CD14-positive monocyte (primary cell): ENCODE data around the gene FRMD3. TPM values are rescaled to one million over a fixed set of nuclear protein-coding genes. Genes with fewer than 3 reads are reported as not detected.

Source experiments
- DNase-seq, 3 donors: peaks; one replicate each; pipeline ENCODE4 v3.0.0-alpha.2; 2011 to 2022
- H2AFZ ChIP-seq: 2 replicates; pipeline ENCODE4 v1.6.0; 2012; ENCODE audit warnings: mild to moderate bottlenecking, low read depth, low read length, inconsistent platforms; ENCODE audit not compliant: insufficient read depth, poor library complexity, severe bottlenecking
- H3K27ac ChIP-seq, 2 donors: 1 replicate in 1 of 2; 2 replicates in 1 of 2; pipeline ENCODE4 v1.5.1; 2012 to 2013; ENCODE audit warnings: low read length in 2 of 2, control low read depth in 1 of 2, inconsistent platforms in 1 of 2, low read depth in 1 of 2, mild to moderate bottlenecking in 1 of 2
- H3K27me3 ChIP-seq, 2 donors: one replicate each; pipeline versions ENCODE4 v1.6.0 to v1.6.1; 2011 to 2013; ENCODE audit warnings: low read length in 2 of 2; ENCODE audit not compliant: control insufficient read depth in 2 of 2, insufficient read depth in 2 of 2
- H3K36me3 ChIP-seq, 2 donors: replicated peaks in 1 of 2; 1 replicate in 1 of 2; 2 replicates in 1 of 2; pipeline versions ENCODE4 v1.5.1 to v1.6.1; 2012 to 2013; ENCODE audit warnings: low read length in 2 of 2, control low read depth in 1 of 2, inconsistent platforms in 1 of 2, mild to moderate bottlenecking in 1 of 2; ENCODE audit not compliant: insufficient read depth in 2 of 2, control insufficient read depth in 1 of 2
- H3K4me1 ChIP-seq, 2 donors: 1 replicate in 1 of 2; 2 replicates in 1 of 2; pipeline versions ENCODE4 v1.5.1 to v1.6.1; 2012 to 2013; ENCODE audit warnings: low read length in 2 of 2, control low read depth in 1 of 2, inconsistent platforms in 1 of 2, mild to moderate bottlenecking in 1 of 2, moderate library complexity in 1 of 2; ENCODE audit not compliant: insufficient read depth in 2 of 2, control insufficient read depth in 1 of 2
- H3K4me2 ChIP-seq: replicated peaks from 2 replicates; pipeline ENCODE3; 2012; ENCODE audit warnings: low read length, moderate library complexity, mild to moderate bottlenecking; ENCODE audit not compliant: poor library complexity, severe bottlenecking; ENCODE audit errors: extremely low read depth
- H3K4me3 ChIP-seq, 3 experiments: fragments of 200-600 bp in 1 of 3; sonication (generic) in 1 of 3; replicated peaks in 1 of 3; 1 replicate in 2 of 3; 2 replicates in 1 of 3; pipeline ENCODE4 v1.5.1; 2011 to 2013; ENCODE audit warnings: low read length in 3 of 3, mild to moderate bottlenecking in 3 of 3, control low read depth in 2 of 3, low read depth in 2 of 3, inconsistent platforms in 1 of 3, moderate library complexity in 1 of 3
- H3K79me2 ChIP-seq: 2 replicates; pipeline ENCODE4 v1.6.0; 2012; ENCODE audit warnings: mild to moderate bottlenecking, control low read depth, inconsistent platforms, low read length, moderate library complexity; ENCODE audit not compliant: insufficient read depth
- H3K9ac ChIP-seq: 2 replicates; pipeline ENCODE4 v1.6.0; 2017; ENCODE audit warnings: low read length, mild to moderate bottlenecking; ENCODE audit not compliant: insufficient read depth, poor library complexity, severe bottlenecking
- H3K9me3 ChIP-seq, 2 donors: replicated peaks in 1 of 2; 1 replicate in 1 of 2; 2 replicates in 1 of 2; pipeline versions ENCODE4 v1.5.1 to v1.6.1; 2012 to 2013; ENCODE audit warnings: low read length in 2 of 2, control low read depth in 1 of 2; ENCODE audit not compliant: control insufficient read depth in 1 of 2, insufficient read depth in 1 of 2
- H4K20me1 ChIP-seq: 2 replicates; pipeline ENCODE4 v1.6.0; 2012; ENCODE audit warnings: mild to moderate bottlenecking, low read length, control low read depth, moderate library complexity; ENCODE audit not compliant: insufficient read depth
- H3K27ac Mint-ChIP-seq, 7 donors: one replicate each; pipeline ENCODE4 v1.8.0; 2020; ENCODE audit warnings: mild to moderate bottlenecking in 7 of 7, mixed read lengths in 7 of 7, moderate library complexity in 6 of 7, inconsistent platforms in 2 of 7
- H3K27me3 Mint-ChIP-seq, 3 donors: one replicate each; pipeline ENCODE4 v1.8.0; 2021 to 2022; ENCODE audit warnings: low read depth in 3 of 3, mild to moderate bottlenecking in 3 of 3, mixed read lengths in 3 of 3, moderate library complexity in 3 of 3, inconsistent platforms in 1 of 3
- H3K36me3 Mint-ChIP-seq, 2 donors: one replicate each; pipeline ENCODE4 v1.8.0; 2020; ENCODE audit warnings: mixed read lengths in 2 of 2, inconsistent platforms in 1 of 2, mild to moderate bottlenecking in 1 of 2
- H3K4me1 Mint-ChIP-seq: one replicate; pipeline ENCODE4 v1.8.0; 2020; ENCODE audit warnings: mild to moderate bottlenecking, mixed read lengths
- H3K4me3 Mint-ChIP-seq, 2 donors: one replicate each; pipeline ENCODE4 v1.8.0; 2020; ENCODE audit warnings: mild to moderate bottlenecking in 2 of 2, mixed read lengths in 2 of 2, moderate library complexity in 1 of 2
- H3K9me3 Mint-ChIP-seq, 7 donors: one replicate each; pipeline ENCODE4 v1.8.0; 2020 to 2022; ENCODE audit warnings: mixed read lengths in 7 of 7, mild to moderate bottlenecking in 6 of 7, moderate library complexity in 6 of 7, inconsistent platforms in 2 of 7
- WGBS: methylation state at CpG from one replicate; pipeline ENCODE4 v1.1.5; 2013; ENCODE audit warnings: missing lambda C conversion rate; ENCODE audit not compliant: insufficient coverage; 5-methylcytosine and 5-hydroxymethylcytosine counted together
- intact Hi-C, 2 donors: fragments of 100-400 bp; cut with micrococcal nuclease; formaldehyde crosslinking; loops; one replicate each; pipeline versions ENCODE4 v1.15.0 to v1.15.1; 2023
- polyA plus RNA-seq, 3 donors: library from polyadenylated mRNA; depleted of rRNA in 1 of 3; unstranded in 2 of 3; stranded (reverse) in 1 of 3; fragments of 300-500 nt in 2 of 3; fragments of >200 nt in 1 of 3; fragmentation: Illumina TruSeq in 2 of 3; gene quantifications; 1 replicate in 2 of 3; 2 replicates in 1 of 3; pipeline ENCODE4 v1.2.3, GENCODE V29; 2012 to 2021
- small RNA-seq: library from RNA; depleted of rRNA; stranded (forward); fragments of <200 nt; gene quantifications from one replicate; pipeline ENCODE3, GENCODE V24; 2012; ENCODE audit warnings: low read depth; ENCODE audit not compliant: insufficient read length
- TF ChIP-seq, protein P1 (sequence below): fragments of 200-600 bp; IDR thresholded peaks from one replicate; pipeline ENCODE4 v1.8.0; 2022; ENCODE audit warnings: antibody characterized with exemption, mild to moderate bottlenecking

The FRMD3 gene
- polyA plus RNA-seq, 3 donors, result 2.8 to 9.8 (median 4.2) TPM

DNA sequence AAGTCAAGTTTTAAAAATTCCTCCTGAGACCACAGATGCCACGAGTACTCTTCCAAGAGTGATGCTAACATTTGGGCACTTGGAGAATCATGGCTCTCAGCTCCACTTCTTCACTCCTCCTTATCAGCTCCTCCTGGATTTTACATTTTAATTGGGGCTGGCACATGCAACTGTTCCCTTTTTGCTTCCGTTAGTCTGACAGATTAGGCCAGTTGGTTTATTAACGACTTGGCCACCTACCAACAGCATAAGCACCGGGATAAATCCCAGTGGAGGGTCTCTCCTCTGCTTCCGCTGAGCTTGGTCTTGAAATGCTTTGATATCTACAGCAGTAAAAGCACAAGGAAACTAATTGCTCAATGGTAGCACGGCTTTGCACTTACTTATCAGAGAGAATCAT, 340.6 kb downstream of the FRMD3 start:
- Mint-ChIP-seq H3K9me3 (peaks cover 0 to 5% (median 0%) of the 10 kb centered on the region in 7 donors), H3K36me3 (no peaks in the 10 kb centered on the region), H3K4me3 (no peak overlapping the region), H3K4me1 (no peaks in the 10 kb centered on the region), H3K27ac (no peak overlapping the region), H3K27me3 (peaks cover 3 to 11% (median 6%) of the 10 kb centered on the region in 3 donors)
- Histone ChIP-seq H3K4me2 (no peak overlapping the region), H3K27ac (no peak overlapping the region), H3K36me3 (no peaks in the 10 kb centered on the region), H3K4me1 (no peaks in the 10 kb centered on the region), H3K79me2 (no peaks in the 10 kb centered on the region), H2AFZ (no peak overlapping the region), H3K9me3 (no peaks in the 10 kb centered on the region), H3K9ac (no peak overlapping the region), H4K20me1 (no peaks in the 10 kb centered on the region), H3K4me3 (no peak overlapping the region), H3K27me3 (no peaks in the 10 kb centered on the region)
- DNase-seq, result no peak
- intact Hi-C loops, result no loop called here
- WGBS, result no CpG with 5 or more reads among the region's 6 CpGs
- TF ChIP-seq, protein P1, sequence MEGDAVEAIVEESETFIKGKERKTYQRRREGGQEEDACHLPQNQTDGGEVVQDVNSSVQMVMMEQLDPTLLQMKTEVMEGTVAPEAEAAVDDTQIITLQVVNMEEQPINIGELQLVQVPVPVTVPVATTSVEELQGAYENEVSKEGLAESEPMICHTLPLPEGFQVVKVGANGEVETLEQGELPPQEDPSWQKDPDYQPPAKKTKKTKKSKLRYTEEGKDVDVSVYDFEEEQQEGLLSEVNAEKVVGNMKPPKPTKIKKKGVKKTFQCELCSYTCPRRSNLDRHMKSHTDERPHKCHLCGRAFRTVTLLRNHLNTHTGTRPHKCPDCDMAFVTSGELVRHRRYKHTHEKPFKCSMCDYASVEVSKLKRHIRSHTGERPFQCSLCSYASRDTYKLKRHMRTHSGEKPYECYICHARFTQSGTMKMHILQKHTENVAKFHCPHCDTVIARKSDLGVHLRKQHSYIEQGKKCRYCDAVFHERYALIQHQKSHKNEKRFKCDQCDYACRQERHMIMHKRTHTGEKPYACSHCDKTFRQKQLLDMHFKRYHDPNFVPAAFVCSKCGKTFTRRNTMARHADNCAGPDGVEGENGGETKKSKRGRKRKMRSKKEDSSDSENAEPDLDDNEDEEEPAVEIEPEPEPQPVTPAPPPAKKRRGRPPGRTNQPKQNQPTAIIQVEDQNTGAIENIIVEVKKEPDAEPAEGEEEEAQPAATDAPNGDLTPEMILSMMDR, result no peak

- WGBS, result 73% methylated on average over 1 of the region's 2 CpGs
- Histone ChIP-seq H3K4me2 (no peak overlapping the region), H3K9ac (no peak overlapping the region), H2AFZ (no peak overlapping the region), H3K4me1 (no peaks in the 10 kb centered on the region), H3K27me3 (no peaks in the 10 kb centered on the region), H3K79me2 (no peaks in the 10 kb centered on the region), H3K4me3 (no peak overlapping the region), H3K9me3 (no peaks in the 10 kb centered on the region), H4K20me1 (no peaks in the 10 kb centered on the region), H3K27ac (no peak overlapping the region), H3K36me3 (no peaks in the 10 kb centered on the region)
- no peak overlapping the region for H3K27ac Mint-ChIP-seq
- H3K27me3 Mint-ChIP-seq, result peaks cover 3 to 11% (median 7%) of the 10 kb centered on the region in 3 donors
- peaks cover 0 to 5% (median 0%) of the 10 kb centered on the region in 7 donors for H3K9me3 Mint-ChIP-seq
- no peak overlapping the region for H3K4me3 Mint-ChIP-seq
- no peak for DNase-seq
- TF ChIP-seq, protein P1, result no peak
- intact Hi-C loops, result no loop called here
- no peaks in the 10 kb centered on the region for H3K4me1 Mint-ChIP-seq
- H3K36me3 Mint-ChIP-seq, result no peaks in the 10 kb centered on the region
These were observed 341.3 kb downstream of the FRMD3 start for GRCh38 chr9:83196946-83197345.

Small RNA genes lying within 50 kb of the gene (small RNA-seq; reads per million reads assigned to genes)
- gene AL137847.3 (not detected), gene RN7SKP242 (not detected), gene RNU4-29P (not detected)

Other genes starting within 250 kb of the FRMD3 start
- gene IDNK, start 84.7 kb upstream of the FRMD3 start, polyA plus RNA-seq, result 10 to 100 TPM in 2 of 3 donors, 1 to 10 TPM in 1; 5.6 to 13.3 (median 10.6) TPM
- 10 to 100 TPM; 45.9 to 52.9 (median 46.9) TPM for gene UBQLN1, start 169.6 kb upstream of the FRMD3 start, polyA plus RNA-seq